ENCODE data around the gene EBP. TPM values are rescaled to one million over a fixed set of nuclear protein-coding genes. Genes with fewer than 3 reads are reported as not detected.

EBP gene
- polyA plus RNA-seq, 1 donor from 2014 or later: 134 TPM

DNA sequence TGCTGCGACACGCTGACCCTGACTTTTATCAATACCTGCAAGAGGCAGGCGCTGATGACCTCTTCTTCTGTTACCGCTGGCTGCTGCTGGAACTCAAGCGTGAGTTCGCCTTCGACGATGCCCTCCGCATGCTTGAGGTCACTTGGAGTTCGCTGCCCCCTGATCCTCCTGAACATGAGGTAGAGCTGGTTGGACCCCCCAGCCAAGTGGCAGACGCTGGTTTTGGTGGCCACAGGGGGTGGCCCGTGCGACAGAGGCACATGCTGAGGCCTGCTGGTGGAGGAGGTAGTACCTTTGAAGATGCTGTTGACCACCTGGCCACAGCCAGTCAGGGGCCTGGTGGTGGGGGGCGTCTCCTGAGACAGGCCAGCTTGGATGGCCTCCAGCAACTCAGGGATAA is 38.4 kb downstream of the EBP start:
- no peaks in the 10 kb centered on the region for H3K36me3 ChIP-seq (ENCODE audit: insufficient read depth, low read length)
- no peaks in the 10 kb centered on the region for H3F3A ChIP-seq (ENCODE audit: insufficient read depth, low read length, poor library complexity, severe bottlenecking)
- no peak for TF ChIP-seq RAD21 (conservative IDR thresholded peaks at IDR 0.05)
- TF ChIP-seq, protein P1, sequence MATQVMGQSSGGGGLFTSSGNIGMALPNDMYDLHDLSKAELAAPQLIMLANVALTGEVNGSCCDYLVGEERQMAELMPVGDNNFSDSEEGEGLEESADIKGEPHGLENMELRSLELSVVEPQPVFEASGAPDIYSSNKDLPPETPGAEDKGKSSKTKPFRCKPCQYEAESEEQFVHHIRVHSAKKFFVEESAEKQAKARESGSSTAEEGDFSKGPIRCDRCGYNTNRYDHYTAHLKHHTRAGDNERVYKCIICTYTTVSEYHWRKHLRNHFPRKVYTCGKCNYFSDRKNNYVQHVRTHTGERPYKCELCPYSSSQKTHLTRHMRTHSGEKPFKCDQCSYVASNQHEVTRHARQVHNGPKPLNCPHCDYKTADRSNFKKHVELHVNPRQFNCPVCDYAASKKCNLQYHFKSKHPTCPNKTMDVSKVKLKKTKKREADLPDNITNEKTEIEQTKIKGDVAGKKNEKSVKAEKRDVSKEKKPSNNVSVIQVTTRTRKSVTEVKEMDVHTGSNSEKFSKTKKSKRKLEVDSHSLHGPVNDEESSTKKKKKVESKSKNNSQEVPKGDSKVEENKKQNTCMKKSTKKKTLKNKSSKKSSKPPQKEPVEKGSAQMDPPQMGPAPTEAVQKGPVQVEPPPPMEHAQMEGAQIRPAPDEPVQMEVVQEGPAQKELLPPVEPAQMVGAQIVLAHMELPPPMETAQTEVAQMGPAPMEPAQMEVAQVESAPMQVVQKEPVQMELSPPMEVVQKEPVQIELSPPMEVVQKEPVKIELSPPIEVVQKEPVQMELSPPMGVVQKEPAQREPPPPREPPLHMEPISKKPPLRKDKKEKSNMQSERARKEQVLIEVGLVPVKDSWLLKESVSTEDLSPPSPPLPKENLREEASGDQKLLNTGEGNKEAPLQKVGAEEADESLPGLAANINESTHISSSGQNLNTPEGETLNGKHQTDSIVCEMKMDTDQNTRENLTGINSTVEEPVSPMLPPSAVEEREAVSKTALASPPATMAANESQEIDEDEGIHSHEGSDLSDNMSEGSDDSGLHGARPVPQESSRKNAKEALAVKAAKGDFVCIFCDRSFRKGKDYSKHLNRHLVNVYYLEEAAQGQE (IDR thresholded peaks at IDR 0.05; ENCODE audit: borderline replicate concordance): no peak
- TF ChIP-seq EZH2 (IDR thresholded peaks at IDR 0.05; ENCODE audit: borderline replicate concordance, insufficient read depth, low read length, poor library complexity, severe bottlenecking): no peak
- TF ChIP-seq, protein P2, sequence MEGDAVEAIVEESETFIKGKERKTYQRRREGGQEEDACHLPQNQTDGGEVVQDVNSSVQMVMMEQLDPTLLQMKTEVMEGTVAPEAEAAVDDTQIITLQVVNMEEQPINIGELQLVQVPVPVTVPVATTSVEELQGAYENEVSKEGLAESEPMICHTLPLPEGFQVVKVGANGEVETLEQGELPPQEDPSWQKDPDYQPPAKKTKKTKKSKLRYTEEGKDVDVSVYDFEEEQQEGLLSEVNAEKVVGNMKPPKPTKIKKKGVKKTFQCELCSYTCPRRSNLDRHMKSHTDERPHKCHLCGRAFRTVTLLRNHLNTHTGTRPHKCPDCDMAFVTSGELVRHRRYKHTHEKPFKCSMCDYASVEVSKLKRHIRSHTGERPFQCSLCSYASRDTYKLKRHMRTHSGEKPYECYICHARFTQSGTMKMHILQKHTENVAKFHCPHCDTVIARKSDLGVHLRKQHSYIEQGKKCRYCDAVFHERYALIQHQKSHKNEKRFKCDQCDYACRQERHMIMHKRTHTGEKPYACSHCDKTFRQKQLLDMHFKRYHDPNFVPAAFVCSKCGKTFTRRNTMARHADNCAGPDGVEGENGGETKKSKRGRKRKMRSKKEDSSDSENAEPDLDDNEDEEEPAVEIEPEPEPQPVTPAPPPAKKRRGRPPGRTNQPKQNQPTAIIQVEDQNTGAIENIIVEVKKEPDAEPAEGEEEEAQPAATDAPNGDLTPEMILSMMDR (IDR thresholded peaks at IDR 0.05; ENCODE audit: poor library complexity, severe bottlenecking): no peak
- TF ChIP-seq MXI1 (conservative IDR thresholded peaks at IDR 0.05; ENCODE audit: poor library complexity, severe bottlenecking): no peak
- H3K9me3 ChIP-seq (ENCODE audit: low read length): no peaks in the 10 kb centered on the region
- no peak overlapping the region for H2AFZ ChIP-seq (ENCODE audit: low read depth, low read length)
- H3K27me3 ChIP-seq (ENCODE audit: insufficient read depth, low read depth, low read length): no peaks in the 10 kb centered on the region
- no peak overlapping the region for H3K4me3 ChIP-seq (ENCODE audit: low read length)
- H3K9me2 ChIP-seq (ENCODE audit: insufficient read depth, low read length): no peaks in the 10 kb centered on the region
- no peak overlapping the region for H3K4me2 ChIP-seq (ENCODE audit: low read length)
- no peaks in the 10 kb centered on the region for H3K79me2 ChIP-seq (replicated peaks; ENCODE audit: insufficient read depth, low read length)
- no peak overlapping the region for H3K9ac ChIP-seq (ENCODE audit: low read length)
- H4K20me1 ChIP-seq (ENCODE audit: insufficient read depth): no peaks in the 10 kb centered on the region
- H3K27ac ChIP-seq (ENCODE audit: low read length): no peak overlapping the region

DNA sequence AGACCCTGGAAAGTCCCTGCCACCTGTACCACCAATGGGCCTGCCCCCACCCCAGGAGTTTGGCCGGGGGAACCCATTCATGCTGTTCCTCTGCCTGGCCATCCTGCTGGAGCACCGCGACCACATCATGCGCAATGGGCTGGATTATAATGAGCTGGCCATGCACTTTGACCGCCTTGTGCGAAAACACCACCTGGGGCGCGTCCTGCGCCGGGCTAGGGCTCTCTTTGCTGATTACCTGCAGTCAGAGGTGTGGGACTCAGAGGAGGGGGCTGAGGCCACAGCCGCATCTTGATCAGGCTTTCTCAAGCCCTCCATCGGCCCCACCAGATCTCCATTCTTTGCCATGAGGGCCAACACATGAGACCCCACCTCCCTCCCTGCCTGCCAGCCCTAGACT is 39.1 kb downstream of the EBP start:
- H3F3A ChIP-seq (ENCODE audit: insufficient read depth, low read length, poor library complexity, severe bottlenecking): no peaks in the 10 kb centered on the region
- no peaks in the 10 kb centered on the region for H3K36me3 ChIP-seq (ENCODE audit: insufficient read depth, low read length)
- no peaks in the 10 kb centered on the region for H3K9me2 ChIP-seq (ENCODE audit: insufficient read depth, low read length)
- no peak overlapping the region for H3K9ac ChIP-seq (ENCODE audit: low read length)
- H2AFZ ChIP-seq (ENCODE audit: low read depth, low read length): no peak overlapping the region
- no peaks in the 10 kb centered on the region for H4K20me1 ChIP-seq (ENCODE audit: insufficient read depth)
- H3K4me2 ChIP-seq (ENCODE audit: low read length): no peak overlapping the region
- no peaks in the 10 kb centered on the region for H3K9me3 ChIP-seq (ENCODE audit: low read length)
- TF ChIP-seq TAF1 (IDR thresholded peaks at IDR 0.05; ENCODE audit: low read depth) (no peak), SMC3 (conservative IDR thresholded peaks at IDR 0.05; ENCODE audit: poor library complexity) (no peak), POLR2AphosphoS5 (IDR thresholded peaks at IDR 0.05) (no peak)
- TF ChIP-seq, protein P2 (IDR thresholded peaks at IDR 0.05; ENCODE audit: poor library complexity, severe bottlenecking): no peak
- H3K79me2 ChIP-seq (replicated peaks; ENCODE audit: insufficient read depth, low read length): no peaks in the 10 kb centered on the region
- no peak overlapping the region for H3K27ac ChIP-seq (ENCODE audit: low read length)
- H3K27me3 ChIP-seq (ENCODE audit: insufficient read depth, low read depth, low read length): no peaks in the 10 kb centered on the region
- H3K4me3 ChIP-seq (ENCODE audit: low read length): no peak overlapping the region
